Stimulated activated CD4-positive, alpha-beta T cell treated with anti-CD3 and anti-CD28 coated beads, Interleukin-2, amount 100 ng/mL, for 24 hours (primary cell): Measurements from ENCODE around the gene NUDT3.
"Not testable (repeated sequence)": the region's sequence is repeated elsewhere in the genome, so short reads cannot be mapped to it uniquely, and the experiment has no call there.

Experiments
- DNase-seq, 2 donors: peaks; one replicate each; pipeline ENCODE4 v3.0.0-alpha.2; 2020

NUDT3 gene

DNA sequence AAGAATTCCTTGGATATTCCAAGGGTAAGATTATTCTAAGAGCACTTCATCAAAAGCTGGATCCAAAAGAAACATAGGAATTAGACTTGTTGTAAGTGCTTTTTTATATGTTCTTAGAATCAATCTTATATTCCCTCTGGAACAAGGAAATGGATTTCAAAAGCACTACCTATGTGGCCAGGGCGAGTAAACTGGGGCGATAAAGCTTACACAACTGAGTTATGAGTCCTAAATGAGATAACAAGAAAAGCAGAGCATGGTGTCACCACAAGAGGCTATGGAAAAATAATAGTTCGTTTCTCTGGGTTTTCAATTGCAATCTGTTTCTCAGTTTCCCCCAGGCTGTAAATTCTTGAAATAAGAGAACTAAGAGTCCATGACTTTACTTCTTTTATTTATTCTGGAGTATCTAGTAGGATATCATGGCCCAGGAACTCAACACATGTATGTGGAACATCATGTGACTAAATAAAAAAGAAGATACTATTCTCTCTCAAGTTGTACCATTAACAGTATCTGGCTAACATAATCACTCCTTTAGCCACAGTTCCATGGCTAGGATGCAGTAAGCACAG lies 51.5 kb downstream of the NUDT3 start:
- DNase-seq, result no peak

GRCh38 chr6:34340394-34340793 lies 52.1 kb downstream of the NUDT3 start:
- DNase-seq, result no peak

DNA sequence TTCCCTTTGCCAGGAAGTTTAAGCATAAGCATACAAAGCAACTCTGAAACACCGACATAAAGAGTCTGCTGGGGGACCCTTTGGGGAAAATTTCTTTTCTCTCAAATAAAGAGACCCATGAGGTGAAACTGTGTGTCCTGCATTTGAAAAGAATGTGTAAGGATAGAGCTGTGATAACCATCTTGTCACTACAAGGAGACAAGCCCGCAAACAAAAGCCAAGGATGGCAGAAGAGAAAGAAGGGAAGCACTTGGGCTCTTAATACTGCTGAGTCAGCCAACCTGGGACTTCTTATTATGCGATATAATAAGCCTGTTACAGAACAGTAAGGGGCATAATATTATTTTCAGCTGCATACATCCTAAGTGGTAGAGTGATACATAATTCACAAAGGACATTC lies 52.5 kb downstream of the NUDT3 start:
- DNase-seq, result no peak

DNA sequence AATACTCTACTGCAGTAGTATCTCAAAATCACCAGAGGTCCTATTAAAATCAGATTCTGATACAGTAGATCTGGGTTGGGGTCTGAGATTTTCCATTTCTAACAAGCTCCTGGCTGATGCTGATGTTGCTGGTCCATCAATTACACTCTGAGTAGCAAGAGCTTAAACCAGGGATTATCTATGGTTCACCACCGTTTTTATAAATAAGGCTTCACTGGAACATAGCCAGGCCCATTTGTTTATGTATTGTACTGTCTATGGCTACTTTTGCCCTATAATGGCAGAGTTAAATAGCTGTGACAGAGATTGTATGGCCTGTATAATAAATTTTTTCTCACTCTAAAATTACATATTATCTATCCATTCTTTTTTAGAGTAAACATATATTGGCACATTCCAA lies 53.0 kb downstream of the NUDT3 start:
- DNase-seq, result no peak

GRCh38 chr6:34338811-34339210 lies 53.7 kb downstream of the NUDT3 start:
- no peak for DNase-seq

- DNase-seq, result no peak
Measured at GRCh38 chr6:34338377-34338776, 54.1 kb downstream of the NUDT3 start.

DNA sequence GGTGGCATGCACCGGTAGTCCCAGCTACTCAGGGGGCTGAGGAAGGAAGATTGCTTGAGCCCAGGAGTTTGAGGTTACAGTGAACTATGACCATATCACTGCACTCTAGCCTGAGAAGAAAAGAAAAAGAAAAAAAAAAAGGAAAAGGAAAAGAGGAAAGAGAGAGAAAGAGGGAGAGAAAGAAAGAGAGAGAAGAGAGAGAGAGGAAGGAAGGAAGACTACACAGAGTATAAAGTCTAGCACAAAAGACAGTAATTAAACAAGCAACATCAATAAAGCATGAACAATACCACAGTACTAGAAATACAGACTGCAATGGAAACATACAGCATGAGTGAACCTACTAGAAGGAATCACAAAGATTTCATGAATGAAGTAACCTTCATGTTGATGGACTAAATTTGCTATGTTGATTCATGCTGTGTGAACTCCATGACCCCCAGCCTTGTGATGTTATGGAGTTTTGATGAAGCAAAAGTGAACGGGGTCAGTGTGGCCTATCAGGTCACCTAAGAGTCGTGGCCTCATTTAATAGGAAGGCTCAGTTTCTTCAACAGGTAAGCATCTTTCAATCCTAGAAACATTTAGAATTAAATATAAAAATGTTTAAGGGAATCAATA lies 57.6 kb downstream of the NUDT3 start:
- DNase-seq, result no peak

DNA sequence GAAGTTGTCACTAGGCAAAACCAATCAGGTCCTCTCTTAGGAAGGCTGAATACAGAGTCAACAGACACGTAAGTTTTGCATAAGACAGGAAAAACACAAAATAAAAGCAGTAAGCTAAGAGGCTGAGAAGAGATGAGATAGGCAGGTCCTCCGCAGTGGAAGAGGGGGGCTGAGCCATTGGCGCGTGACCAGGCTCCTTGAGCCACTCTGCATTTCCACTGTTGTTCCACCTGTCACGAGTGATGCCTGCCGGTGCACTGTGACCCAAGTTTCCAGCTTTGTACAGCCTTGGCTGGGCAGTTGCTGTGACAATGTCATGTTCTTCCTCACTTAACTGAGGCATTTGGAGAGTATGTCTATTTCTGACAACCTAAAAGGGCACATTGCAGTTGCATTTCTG lies 58.6 kb downstream of the NUDT3 start:
- DNase-seq, result no peak

DNA sequence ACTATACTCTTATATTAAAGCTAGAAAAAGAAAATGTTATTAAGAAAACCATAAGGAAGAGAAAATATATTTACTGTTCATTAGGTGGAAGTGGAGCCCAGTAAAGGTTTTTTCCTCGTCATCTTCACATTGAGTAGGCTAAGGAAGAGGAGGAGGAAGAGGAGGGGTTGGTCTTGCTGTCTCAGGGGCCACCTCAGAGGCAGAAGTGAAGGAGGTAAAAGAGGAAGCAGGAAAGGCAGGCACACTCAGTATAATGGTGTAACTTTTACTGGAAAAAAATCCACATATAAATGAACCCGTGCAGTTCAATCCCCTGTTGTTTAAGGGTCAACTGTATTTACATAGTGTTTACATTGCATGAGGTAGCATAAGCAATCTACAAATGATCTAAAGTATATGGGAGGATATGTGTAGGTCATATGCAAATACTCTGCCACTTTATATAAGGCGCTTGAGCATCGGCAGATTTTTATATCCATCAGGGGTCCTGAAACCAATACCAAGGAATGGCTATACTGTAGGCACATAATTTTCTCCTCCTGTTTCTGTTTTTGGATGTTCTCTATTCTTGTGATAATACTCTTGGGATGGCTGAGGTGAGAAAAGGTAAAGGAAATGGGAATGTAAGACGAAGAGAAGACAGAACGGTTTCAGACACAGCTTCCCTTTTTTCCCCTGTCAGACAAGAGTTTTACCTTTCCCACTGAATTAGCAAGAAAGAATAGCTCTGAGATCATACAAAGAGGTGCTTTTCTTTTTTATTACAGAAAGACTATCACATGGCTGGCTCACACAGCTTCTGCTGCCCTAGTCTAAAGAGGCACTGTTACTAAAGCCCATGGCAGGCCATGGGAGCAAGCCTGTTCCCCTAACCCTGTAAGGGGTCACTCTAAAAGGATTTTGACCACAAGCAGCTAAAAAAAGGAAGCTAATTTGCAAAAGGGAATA lies 59.9 kb downstream of the NUDT3 start:
- DNase-seq, result no peak

DNA sequence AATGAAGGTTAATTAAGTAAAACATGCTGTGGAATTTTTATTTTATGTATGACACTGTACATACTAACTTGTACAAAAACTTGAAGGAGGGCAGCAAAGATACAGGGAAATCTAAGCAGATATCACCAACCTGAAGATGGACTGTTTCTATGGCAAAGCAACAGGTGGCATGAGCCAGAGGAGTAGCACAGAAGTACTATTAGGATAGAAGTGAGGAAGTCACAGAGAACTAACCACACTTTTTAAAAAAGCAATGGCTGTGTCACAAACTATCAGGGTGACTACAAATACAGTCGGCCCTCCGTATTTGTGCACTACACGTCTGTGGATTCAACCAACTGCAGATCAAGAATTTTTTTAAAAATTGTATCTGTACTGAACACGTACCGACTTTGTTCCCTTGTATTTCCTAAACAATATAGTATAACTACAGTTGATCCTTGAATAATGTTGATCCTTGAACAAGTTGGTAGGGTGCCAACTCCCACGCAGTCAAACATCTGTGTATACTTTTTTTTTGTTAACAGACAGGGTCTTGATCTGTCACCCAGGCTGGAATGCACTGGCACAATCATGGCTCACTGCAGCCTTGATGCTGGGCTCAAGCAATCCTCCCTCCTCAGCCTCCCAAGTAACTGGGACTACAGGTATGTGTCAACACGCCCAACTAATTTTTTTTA lies 61.0 kb downstream of the NUDT3 start:
- no peak for DNase-seq

DNA sequence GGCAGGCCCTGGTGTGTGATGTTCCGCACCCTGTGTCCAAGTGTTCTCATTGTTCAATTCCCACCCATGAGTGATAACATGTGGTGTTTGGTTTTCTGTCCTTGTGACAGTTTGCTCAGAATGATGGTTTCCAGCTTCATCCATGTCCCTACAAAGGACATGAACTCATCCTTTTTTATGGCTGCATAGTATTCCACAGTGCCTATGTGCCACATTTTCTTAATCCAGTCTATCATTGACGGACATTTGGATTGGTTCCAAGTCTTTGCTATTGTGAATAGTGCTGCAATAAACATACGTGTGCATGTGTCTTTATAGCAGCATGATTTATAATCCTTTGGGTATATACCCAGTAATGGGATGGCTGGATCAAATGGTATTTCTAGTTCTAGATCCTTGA lies 62.7 kb downstream of the NUDT3 start:
- not testable (repeated sequence) for DNase-seq

- no peak for DNase-seq
Measured at GRCh38 chr6:34328969-34329368, 63.5 kb downstream of the NUDT3 start.

GRCh38 chr6:34327313-34328205 lies 64.9 kb downstream of the NUDT3 start:
- not testable (repeated sequence) for DNase-seq

GRCh38 chr6:34325633-34326032 lies 66.8 kb downstream of the NUDT3 start:
- no peak for DNase-seq

DNA sequence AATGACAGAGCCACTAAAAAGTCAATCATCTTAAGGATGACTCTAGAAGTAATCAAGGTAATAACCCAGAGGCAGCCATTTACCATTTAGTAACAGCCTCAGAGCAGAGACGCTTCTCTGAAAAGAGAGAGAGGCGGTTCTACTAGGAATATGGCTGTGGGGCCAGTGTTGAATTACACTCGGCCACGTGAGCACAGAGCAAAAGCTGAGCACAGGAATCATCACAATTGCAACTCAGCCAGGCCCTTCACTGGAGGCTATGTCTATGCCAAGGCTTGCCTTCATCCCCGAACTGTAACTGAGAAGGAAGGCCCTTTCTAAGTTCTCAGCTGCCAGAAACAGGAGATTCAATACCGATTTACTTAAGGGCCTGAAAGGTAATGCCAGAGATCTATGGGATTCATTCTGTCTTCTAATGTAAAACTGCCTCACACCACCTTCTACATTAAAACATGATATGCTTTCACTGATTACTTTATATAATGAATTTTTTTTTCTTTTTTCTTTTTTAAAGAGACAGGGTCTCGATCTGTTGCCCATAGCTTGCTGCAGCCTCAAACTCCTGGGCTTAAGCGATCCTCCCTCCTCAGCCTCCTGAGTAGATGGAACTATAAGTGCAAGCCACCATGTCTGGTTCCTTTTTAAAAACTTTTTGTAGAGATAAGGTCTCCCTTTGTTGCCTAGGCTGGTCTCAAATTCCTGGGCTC lies 67.6 kb downstream of the NUDT3 start:
- no peak for DNase-seq

- DNase-seq, result not testable (repeated sequence)
Measured at GRCh38 chr6:34324221-34324620, 68.2 kb downstream of the NUDT3 start.

DNA sequence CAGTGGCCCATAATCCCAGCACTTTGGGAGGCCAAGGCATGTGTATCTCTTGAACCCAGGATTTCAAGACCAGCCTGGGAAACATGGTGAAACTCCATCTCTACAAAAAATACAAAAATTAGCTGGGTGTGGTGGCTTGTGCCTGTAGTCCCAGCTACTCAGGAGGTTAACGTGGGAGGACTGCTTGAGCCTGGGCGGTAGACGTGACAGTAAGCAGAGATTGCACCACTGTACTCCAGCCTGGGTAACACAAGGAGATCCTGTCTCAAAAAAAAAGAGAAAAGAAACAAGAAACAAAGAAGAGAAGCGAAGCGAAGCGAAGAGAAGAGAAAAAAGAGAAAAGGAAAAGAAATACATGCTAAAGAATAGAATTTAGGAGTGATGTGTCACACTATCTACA lies 69.2 kb downstream of the NUDT3 start:
- no peak for DNase-seq

DNA sequence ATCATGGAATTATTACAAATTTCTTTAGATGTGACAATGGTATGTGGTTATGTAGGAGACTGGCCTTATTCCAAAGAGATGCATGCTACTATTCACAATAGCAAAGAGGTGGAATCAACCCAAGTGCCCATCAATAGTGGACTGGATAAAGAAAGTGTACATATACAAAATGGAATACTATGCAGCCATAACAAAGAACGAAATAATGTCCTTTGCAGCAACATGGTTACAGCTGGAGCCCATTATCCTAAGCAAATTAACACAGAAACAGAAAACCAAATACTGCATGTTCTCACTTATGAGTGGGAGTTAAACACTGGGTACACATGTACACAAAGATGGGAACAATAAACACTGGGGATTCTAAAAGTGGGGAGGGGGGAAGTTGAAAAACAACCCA lies 69.7 kb downstream of the NUDT3 start:
- no peak for DNase-seq

DNA sequence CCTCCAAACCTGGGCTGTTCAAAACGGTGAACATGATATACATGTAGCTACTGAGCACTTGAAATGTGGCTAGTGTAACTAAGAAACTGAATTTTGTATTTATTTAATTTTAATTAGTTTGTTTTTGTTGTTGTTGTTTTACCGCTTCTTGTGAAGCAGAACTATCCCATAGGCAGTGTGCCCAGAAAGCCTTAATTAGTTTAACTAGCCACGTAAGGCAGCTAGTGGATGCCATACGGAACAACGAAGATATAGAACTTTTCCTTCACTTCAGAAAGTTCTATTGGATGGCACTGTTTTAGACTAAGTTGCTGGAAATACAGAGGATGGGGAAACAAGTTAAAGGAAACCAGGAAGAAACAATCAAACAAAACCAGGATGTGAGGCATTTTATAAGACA lies 70.6 kb downstream of the NUDT3 start:
- no peak for DNase-seq

GRCh38 chr6:34319471-34319885 lies 73.0 kb downstream of the NUDT3 start:
- no peak for DNase-seq
